Fibroblast of gingiva (primary cell): ENCODE measurements around the gene RNASET2.
A peak's percentile ranks its signal among the peaks of the same experiment; 100 is the strongest.
"Not testable (repeated sequence)": the region's sequence is repeated elsewhere in the genome, so short reads cannot be mapped to it uniquely, and the experiment has no call there.

Experiments used
- DNase-seq: peaks from one replicate; pipeline ENCODE4 v3.0.0-alpha.2; 2011; ENCODE audit warnings: low read depth

RNASET2 gene

GRCh38 chr6:166970091-166970490, 13.7 kb upstream of the RNASET2 start:
- DNase-seq = no peak

- DNase-seq = peak; percentile 62
Observed at GRCh38 chr6:166969390-166970002, 13.1 kb upstream of the RNASET2 start.

- DNase-seq = no peak
Observed at GRCh38 chr6:166966268-166966667, 9.9 kb upstream of the RNASET2 start.

- DNase-seq = no peak
Observed at GRCh38 chr6:166960609-166960978, 4.2 kb upstream of the RNASET2 start.

- no peak for DNase-seq
Observed at GRCh38 chr6:166959911-166960608, 3.7 kb upstream of the RNASET2 start.

GRCh38 chr6:166958926-166959861, 2.8 kb upstream of the RNASET2 start:
- no peak for DNase-seq

- DNase-seq = no peak
Observed at GRCh38 chr6:166957805-166958076, 1.4 kb upstream of the RNASET2 start.

- no peak for DNase-seq
Observed at GRCh38 chr6:166957087-166957804, 896 bp upstream of the RNASET2 start.

- no peak for DNase-seq
Observed at GRCh38 chr6:166955865-166956443, 396 bp downstream of the RNASET2 start.

GRCh38 chr6:166955121-166955864, 1.1 kb downstream of the RNASET2 start:
- DNase-seq = no peak

GRCh38 chr6:166954118-166954713, 2.1 kb downstream of the RNASET2 start:
- DNase-seq = no peak

- no peak for DNase-seq
Observed at GRCh38 chr6:166952567-166953486, 3.5 kb downstream of the RNASET2 start.

- DNase-seq = no peak
Observed at GRCh38 chr6:166952121-166952520, 4.2 kb downstream of the RNASET2 start.

- DNase-seq = no peak
Observed at GRCh38 chr6:166951670-166952060, 4.7 kb downstream of the RNASET2 start.

GRCh38 chr6:166950892-166951669, 5.3 kb downstream of the RNASET2 start:
- DNase-seq = peak; percentile 28

- no peak for DNase-seq
Observed at GRCh38 chr6:166950443-166950821, 5.9 kb downstream of the RNASET2 start.

GRCh38 chr6:166949528-166950442, 6.6 kb downstream of the RNASET2 start:
- DNase-seq = no peak

GRCh38 chr6:166948724-166949123, 7.6 kb downstream of the RNASET2 start:
- DNase-seq = not testable (repeated sequence)
